ENCODE results near the gene TAS2R41. TPM values are rescaled to one million over a fixed set of nuclear protein-coding genes. Genes with fewer than 3 reads are reported as not detected.

Gene TAS2R41
- total RNA-seq, 1 experiment from 2014 or later: not detected

GRCh38 chr7:143492799-143493739 is 15.4 kb downstream of the TAS2R41 start:
- no peak for TF ChIP-seq CTCF (conservative IDR thresholded peaks at IDR 0.05)
- WGBS (ENCODE audit: extremely low coverage, insufficient read length, low lambda C conversion rate): no CpG with 5 or more reads among the region's 6 CpGs
- H3K14ac ChIP-seq (ENCODE audit: insufficient read depth, low read length): no peak overlapping the region

More at GRCh38 chr7:143492799-143493739, 15.4 kb downstream of the TAS2R41 start:
- Histone ChIP-seq H3K4me1 (ENCODE audit: insufficient read depth, low read length) (no peaks in the 10 kb centered on the region; the same call in 1 of the 2 replicates), H3K18ac (ENCODE audit: insufficient read length, low read depth, low read length) (no peak overlapping the region), H3K4me2 (ENCODE audit: insufficient read depth, insufficient read length, low read length) (no peak overlapping the region), H3K79me1 (ENCODE audit: insufficient read depth, low read depth, low read length, poor library complexity, severe bottlenecking) (no peaks in the 10 kb centered on the region), H3K27me3 (ENCODE audit: insufficient read depth, low read length) (no peaks in the 10 kb centered on the region), H2BK20ac (ENCODE audit: low read depth, low read length, poor library complexity, severe bottlenecking) (no peak overlapping the region), H4K91ac (ENCODE audit: insufficient read length, low read depth, low read length) (no peak overlapping the region), H3K23me2 (ENCODE audit: insufficient read length, low read depth, low read length, poor library complexity, severe bottlenecking) (no peaks in the 10 kb centered on the region), H3K23ac (ENCODE audit: insufficient read length, low read depth, low read length) (no peak overlapping the region), H2AK5ac (ENCODE audit: insufficient read length, low read length) (no peak overlapping the region), H2BK5ac (ENCODE audit: insufficient read length, low read length) (no peak overlapping the region), H2BK15ac (ENCODE audit: low read depth, low read length) (no peak overlapping the region), H3K27ac (ENCODE audit: insufficient read length, low read depth, low read length) (no peak overlapping the region), H4K20me1 (ENCODE audit: control insufficient read depth, insufficient read depth, insufficient read length) (no peaks in the 10 kb centered on the region), H3K79me2 (ENCODE audit: insufficient read depth, low read length) (no peaks in the 10 kb centered on the region), H2AFZ (ENCODE audit: low read length) (no peak overlapping the region), H3K9me3 (ENCODE audit: control insufficient read depth, low read depth, low read length) (no peaks in the 10 kb centered on the region), H3K56ac (ENCODE audit: insufficient read length, low read depth, low read length) (no peak overlapping the region), H3T11ph (ENCODE audit: low read length) (no peak overlapping the region), H4K8ac (replicated peaks; ENCODE audit: insufficient read length, low read depth, low read length) (no peak overlapping the region), H3K4ac (ENCODE audit: low read depth, low read length) (no peak overlapping the region), H4K5ac (ENCODE audit: insufficient read length, low read depth, low read length) (no peak overlapping the region), H2BK12ac (ENCODE audit: insufficient read length, low read depth, low read length) (no peak overlapping the region), H3K9ac (ENCODE audit: extremely low read depth, insufficient read length, low read length) (no peak overlapping the region), H2BK120ac (ENCODE audit: low read depth, low read length, poor library complexity, severe bottlenecking) (no peak overlapping the region)
- Mint-ChIP-seq H3K36me3 (ENCODE audit: insufficient read depth in 1 of 3, low read depth in 3 of 3) (no peaks in the 10 kb centered on the region), H3K4me1 (peaks cover 0 to 3% of the 10 kb centered on the region in 2 experiments; a peak in 1 of 4 replicates), H3K4me3 (no peak overlapping the region), H3K9me3 (no peaks in the 10 kb centered on the region; a peak in 1 of 5 replicates), H3K27me3 (ENCODE audit: low read depth) (no peaks in the 10 kb centered on the region), H3K27ac (no peak overlapping the region; a peak in 1 of 7 replicates)
- DNase-seq: no peak
